Measurements from ENCODE around the gene VWCE.
"Not testable (repeated sequence)": the region's sequence is repeated elsewhere in the genome, so short reads cannot be mapped to it uniquely, and the experiment has no call there.

DNA sequence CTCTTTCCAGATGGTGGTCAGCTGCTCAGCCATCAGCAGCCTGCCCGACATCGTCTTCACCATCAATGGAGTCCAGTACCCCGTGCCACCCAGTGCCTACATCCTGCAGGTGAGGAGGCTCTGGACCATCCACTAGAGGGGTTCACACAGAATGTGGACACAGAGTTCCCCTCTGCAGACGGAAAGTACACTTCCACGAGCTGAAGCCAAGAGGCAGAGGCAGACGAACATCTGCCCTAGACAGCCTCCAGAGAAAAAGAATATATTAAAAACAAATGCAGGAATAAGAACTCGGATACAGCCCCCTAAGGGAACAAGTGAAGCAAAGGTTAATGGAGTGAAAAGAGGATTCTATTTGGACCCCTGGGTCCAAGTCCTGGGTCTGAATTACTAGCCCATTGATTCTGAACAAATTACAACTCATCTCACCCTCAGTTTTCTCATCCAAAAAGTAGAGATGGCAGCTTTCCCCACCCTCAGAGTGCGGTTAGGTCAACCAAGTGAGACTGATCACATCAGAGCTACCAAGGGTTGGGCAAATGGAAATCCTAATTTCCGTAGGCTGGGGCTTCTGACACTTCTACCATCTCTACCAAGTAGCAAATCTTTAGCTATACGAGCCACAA, 83.7 kb downstream of the VWCE start:
- TF ChIP-seq, protein P1, sequence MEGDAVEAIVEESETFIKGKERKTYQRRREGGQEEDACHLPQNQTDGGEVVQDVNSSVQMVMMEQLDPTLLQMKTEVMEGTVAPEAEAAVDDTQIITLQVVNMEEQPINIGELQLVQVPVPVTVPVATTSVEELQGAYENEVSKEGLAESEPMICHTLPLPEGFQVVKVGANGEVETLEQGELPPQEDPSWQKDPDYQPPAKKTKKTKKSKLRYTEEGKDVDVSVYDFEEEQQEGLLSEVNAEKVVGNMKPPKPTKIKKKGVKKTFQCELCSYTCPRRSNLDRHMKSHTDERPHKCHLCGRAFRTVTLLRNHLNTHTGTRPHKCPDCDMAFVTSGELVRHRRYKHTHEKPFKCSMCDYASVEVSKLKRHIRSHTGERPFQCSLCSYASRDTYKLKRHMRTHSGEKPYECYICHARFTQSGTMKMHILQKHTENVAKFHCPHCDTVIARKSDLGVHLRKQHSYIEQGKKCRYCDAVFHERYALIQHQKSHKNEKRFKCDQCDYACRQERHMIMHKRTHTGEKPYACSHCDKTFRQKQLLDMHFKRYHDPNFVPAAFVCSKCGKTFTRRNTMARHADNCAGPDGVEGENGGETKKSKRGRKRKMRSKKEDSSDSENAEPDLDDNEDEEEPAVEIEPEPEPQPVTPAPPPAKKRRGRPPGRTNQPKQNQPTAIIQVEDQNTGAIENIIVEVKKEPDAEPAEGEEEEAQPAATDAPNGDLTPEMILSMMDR (IDR thresholded peaks at IDR 0.05), result not testable (repeated sequence)
- TF ChIP-seq POLR2AphosphoS5, TCF7L2 (IDR thresholded peaks at IDR 0.05; ENCODE audit: low read depth, low read length): not testable (repeated sequence)
